Immature natural killer cell (primary cell): ENCODE data around the gene NINJ1. TPM values are rescaled to one million over a fixed set of nuclear protein-coding genes. Genes with fewer than 3 reads are reported as not detected.
A peak's percentile ranks its signal among the peaks of the same experiment; 100 is the strongest.

Experiments used
- DNase-seq, 3 donors: peaks; one replicate each; pipeline ENCODE4 v3.0.0; 2022; ENCODE audit warnings: mixed read lengths in 1 of 3
- H3K27ac Mint-ChIP-seq, 6 donors: one replicate each; pipeline ENCODE4 v1.8.0; 2020; ENCODE audit warnings: mixed read lengths in 6 of 6, mild to moderate bottlenecking in 5 of 6, inconsistent platforms in 4 of 6, moderate library complexity in 3 of 6
- H3K27me3 Mint-ChIP-seq, 3 donors: one replicate each; pipeline ENCODE4 v1.8.0; 2020 to 2021; ENCODE audit warnings: low read depth in 3 of 3, mild to moderate bottlenecking in 3 of 3, mixed read lengths in 3 of 3, moderate library complexity in 3 of 3, inconsistent platforms in 1 of 3
- H3K36me3 Mint-ChIP-seq, 3 donors: one replicate each; pipeline ENCODE4 v1.8.0; 2020; ENCODE audit warnings: mixed read lengths in 3 of 3, inconsistent platforms in 2 of 3, mild to moderate bottlenecking in 2 of 3
- H3K4me1 Mint-ChIP-seq, 2 donors: one replicate each; pipeline ENCODE4 v1.8.0; 2020; ENCODE audit warnings: inconsistent platforms in 2 of 2, mild to moderate bottlenecking in 2 of 2, mixed read lengths in 2 of 2, moderate library complexity in 1 of 2
- H3K4me3 Mint-ChIP-seq, 5 donors: one replicate each; pipeline ENCODE4 v1.8.0; 2020; ENCODE audit warnings: mild to moderate bottlenecking in 5 of 5, mixed read lengths in 5 of 5, inconsistent platforms in 3 of 5, moderate library complexity in 3 of 5
- H3K9me3 Mint-ChIP-seq, 6 donors: one replicate each; pipeline ENCODE4 v1.8.0; 2020; ENCODE audit warnings: mild to moderate bottlenecking in 6 of 6, mixed read lengths in 6 of 6, inconsistent platforms in 4 of 6, moderate library complexity in 3 of 6
- polyA plus RNA-seq, 3 donors: library from polyadenylated mRNA; unstranded; fragments of 300-500 nt; fragmentation: Illumina TruSeq; gene quantifications; one replicate each; pipeline ENCODE4 v1.2.3, GENCODE V29; 2021

The NINJ1 gene
- polyA plus RNA-seq, 3 donors from 2014 or later: 51.3 to 91.0 (median 54.0) TPM

- Mint-ChIP-seq H3K27ac (no peak overlapping the region), H3K4me3 (no peak overlapping the region), H3K36me3 (no peaks in the 10 kb centered on the region), H3K27me3 (peaks cover 2 to 7% (median 5%) of the 10 kb centered on the region in 3 donors), H3K4me1 (peaks cover 5 to 6% of the 10 kb centered on the region in 2 donors), H3K9me3 (no peaks in the 10 kb centered on the region)
- no peak for DNase-seq
Observed at GRCh38 chr9:93170571-93170970, 36.5 kb upstream of the NINJ1 start.

- Mint-ChIP-seq H3K4me1 (peaks cover 5 to 6% of the 10 kb centered on the region in 2 donors), H3K36me3 (no peaks in the 10 kb centered on the region), H3K27ac (no peak overlapping the region), H3K27me3 (peaks cover 2 to 7% (median 5%) of the 10 kb centered on the region in 3 donors), H3K9me3 (no peaks in the 10 kb centered on the region), H3K4me3 (no peak overlapping the region)
- DNase-seq: no peak
Observed at GRCh38 chr9:93169444-93169843, 35.4 kb upstream of the NINJ1 start.

GRCh38 chr9:93168581-93168980, 34.5 kb upstream of the NINJ1 start:
- no peak for DNase-seq
- H3K36me3 Mint-ChIP-seq: no peaks in the 10 kb centered on the region
- no peaks in the 10 kb centered on the region for H3K9me3 Mint-ChIP-seq
- H3K27ac Mint-ChIP-seq: no peak overlapping the region
- no peak overlapping the region for H3K4me3 Mint-ChIP-seq
- peaks cover 3 to 5% of the 10 kb centered on the region in 2 donors for H3K4me1 Mint-ChIP-seq
- peaks cover 0 to 5% (median 4%) of the 10 kb centered on the region in 3 donors for H3K27me3 Mint-ChIP-seq

DNA sequence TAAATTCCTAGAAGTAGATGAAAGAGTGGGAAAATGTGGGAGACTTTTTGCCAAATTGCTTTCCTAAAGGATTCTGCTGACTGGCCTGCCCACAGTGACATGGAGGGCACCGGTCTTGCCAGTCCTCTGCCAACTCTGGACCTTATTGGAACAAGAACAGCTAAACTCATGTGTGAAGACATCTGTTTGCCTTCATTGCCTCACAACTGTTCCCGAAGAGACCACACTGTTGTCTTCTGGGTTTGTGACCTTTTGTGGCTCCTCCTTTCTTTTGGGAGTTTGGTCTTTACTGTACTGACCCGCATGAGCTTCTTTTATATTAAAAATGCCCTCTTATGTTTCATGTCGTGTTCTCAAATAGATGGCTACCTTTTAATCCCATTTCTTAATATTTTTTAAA, 33.8 kb upstream of the NINJ1 start:
- Mint-ChIP-seq H3K27ac (no peak overlapping the region), H3K36me3 (no peaks in the 10 kb centered on the region)

DNA sequence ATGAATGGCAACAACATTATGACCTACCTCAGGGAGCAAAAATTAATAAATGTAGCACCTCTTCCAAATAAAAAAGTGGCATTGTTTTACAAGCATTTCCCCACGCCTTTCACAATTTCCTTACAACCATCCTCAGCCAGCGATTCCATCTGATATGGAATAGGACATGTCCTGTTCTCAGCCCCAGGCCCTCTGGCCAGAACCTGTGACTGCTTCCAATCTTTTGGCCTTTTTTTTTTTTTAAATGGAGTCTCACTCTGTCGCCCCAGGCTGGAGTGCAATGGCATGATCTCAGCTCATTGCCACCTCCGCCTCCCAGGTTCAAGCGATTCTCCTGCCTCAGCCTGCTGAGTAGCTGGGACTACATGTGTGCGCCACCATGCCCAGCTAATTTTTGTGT, 33.1 kb upstream of the NINJ1 start:
- no peak overlapping the region for H3K4me3 Mint-ChIP-seq
- no peaks in the 10 kb centered on the region for H3K9me3 Mint-ChIP-seq
- DNase-seq: no peak
- no peaks in the 10 kb centered on the region for H3K36me3 Mint-ChIP-seq
- H3K27ac Mint-ChIP-seq: no peak overlapping the region
- H3K27me3 Mint-ChIP-seq: peaks cover 0 to 2% (median 1%) of the 10 kb centered on the region in 3 donors
- H3K4me1 Mint-ChIP-seq: peaks cover 2 to 5% of the 10 kb centered on the region in 2 donors

More for the DNA sequence above, 33.8 kb upstream of the NINJ1 start:
- H3K27me3 Mint-ChIP-seq: peaks cover 0 to 5% (median 4%) of the 10 kb centered on the region in 3 donors
- no peak overlapping the region for H3K4me3 Mint-ChIP-seq
- peaks cover 2 to 5% of the 10 kb centered on the region in 2 donors for H3K4me1 Mint-ChIP-seq
- DNase-seq: no peak
- no peaks in the 10 kb centered on the region for H3K9me3 Mint-ChIP-seq

DNA sequence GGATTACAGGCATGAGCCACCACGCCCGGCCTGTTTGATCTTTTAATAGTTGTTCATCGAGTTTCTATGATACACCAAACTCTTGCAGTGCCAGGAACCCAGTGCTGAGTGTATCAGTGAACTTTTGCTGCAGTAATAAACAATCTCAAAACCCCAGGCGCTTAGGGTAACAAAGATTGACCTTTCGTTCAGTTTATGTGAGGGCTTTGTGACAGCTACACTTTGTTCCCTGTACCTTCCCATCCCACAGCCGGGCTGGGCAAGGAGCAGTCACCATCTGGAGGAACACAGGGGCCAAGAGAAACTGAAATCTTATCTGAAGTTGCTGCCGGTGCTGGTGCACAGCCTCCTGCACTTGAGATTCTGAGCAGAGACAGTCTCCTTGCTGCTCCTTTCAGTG, 32.6 kb upstream of the NINJ1 start:
- H3K27me3 Mint-ChIP-seq: peaks cover 0 to 2% (median 0%) of the 10 kb centered on the region in 3 donors
- no peaks in the 10 kb centered on the region for H3K36me3 Mint-ChIP-seq
- no peak for DNase-seq
- no peak overlapping the region for H3K27ac Mint-ChIP-seq
- no peak overlapping the region for H3K4me3 Mint-ChIP-seq
- H3K9me3 Mint-ChIP-seq: no peaks in the 10 kb centered on the region
- H3K4me1 Mint-ChIP-seq: peaks cover 2 to 5% of the 10 kb centered on the region in 2 donors

DNA sequence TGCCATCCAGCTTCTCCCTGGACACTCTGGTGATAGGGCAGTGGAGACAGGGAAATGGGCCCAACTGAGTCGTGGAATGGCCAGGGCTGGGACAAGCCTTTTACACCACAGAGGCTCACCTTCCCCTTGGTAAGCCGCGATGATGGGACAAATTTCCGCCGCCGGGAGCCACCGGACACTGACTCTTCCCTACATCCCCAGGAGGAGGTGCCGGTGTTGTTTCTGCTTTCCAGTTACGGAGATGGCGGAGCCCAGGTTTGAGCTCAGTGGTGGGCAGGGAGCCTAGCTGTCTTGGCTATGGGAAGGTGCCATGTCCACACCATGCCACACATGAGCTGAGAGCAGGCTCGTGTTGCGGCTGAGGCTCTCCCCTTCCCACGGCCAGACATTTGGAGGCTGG, 30.0 kb upstream of the NINJ1 start:
- no peaks in the 10 kb centered on the region for H3K36me3 Mint-ChIP-seq
- peaks cover 0 to 6% of the 10 kb centered on the region in 2 donors for H3K4me1 Mint-ChIP-seq
- no peak for DNase-seq
- H3K4me3 Mint-ChIP-seq: no peak overlapping the region
- no peak overlapping the region for H3K27ac Mint-ChIP-seq
- H3K27me3 Mint-ChIP-seq: peaks cover 0 to 2% (median 0%) of the 10 kb centered on the region in 3 donors
- no peaks in the 10 kb centered on the region for H3K9me3 Mint-ChIP-seq

GRCh38 chr9:93161786-93162562, 27.9 kb upstream of the NINJ1 start:
- Mint-ChIP-seq H3K9me3 (no peaks in the 10 kb centered on the region), H3K4me1 (peaks cover 0 to 6% of the 10 kb centered on the region in 2 donors), H3K36me3 (no peaks in the 10 kb centered on the region), H3K27me3 (peaks cover 0 to 2% (median 0%) of the 10 kb centered on the region in 3 donors), H3K27ac (no peak overlapping the region), H3K4me3 (no peak overlapping the region)
- no peak for DNase-seq

- Mint-ChIP-seq H3K36me3 (no peaks in the 10 kb centered on the region), H3K9me3 (no peaks in the 10 kb centered on the region), H3K27me3 (peaks cover 0 to 3% (median 0%) of the 10 kb centered on the region in 3 donors), H3K27ac (peak overlapping the region in 1 of 6 donors; percentile 64), H3K4me3 (no peak overlapping the region), H3K4me1 (peaks cover 0 to 6% of the 10 kb centered on the region in 2 donors)
- DNase-seq: peak; percentile 66 to 71 (median 71)
Observed at GRCh38 chr9:93159601-93160471, 25.8 kb upstream of the NINJ1 start.

DNA sequence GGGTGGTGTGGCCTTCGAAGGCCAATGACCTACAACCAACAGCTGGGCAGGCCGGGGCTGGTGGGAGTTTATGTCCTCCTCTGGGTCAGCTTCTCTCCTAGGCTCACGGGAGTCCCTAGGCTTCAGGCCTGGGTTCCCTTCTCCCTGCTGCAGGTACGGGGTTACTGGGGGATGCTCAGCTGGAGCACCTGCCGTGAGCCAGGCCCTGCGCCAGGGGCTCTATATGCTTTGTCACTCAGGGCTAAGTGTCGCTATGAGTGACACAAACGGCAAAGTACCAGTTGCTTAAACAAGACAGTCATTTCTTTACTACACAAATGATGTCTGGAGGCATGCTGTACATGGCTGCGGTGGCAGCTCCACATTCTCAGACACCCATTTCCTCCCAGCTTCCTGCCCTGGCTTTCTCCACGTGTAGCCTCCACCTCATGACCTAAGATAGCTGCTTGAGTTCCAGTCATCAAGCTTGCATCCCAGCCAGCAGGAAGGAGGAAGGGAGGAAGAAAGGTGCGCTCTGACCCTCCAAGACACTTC, 22.5 kb upstream of the NINJ1 start:
- Mint-ChIP-seq H3K36me3 (no peaks in the 10 kb centered on the region), H3K4me1 (peaks cover 0 to 6% of the 10 kb centered on the region in 2 donors), H3K9me3 (no peaks in the 10 kb centered on the region), H3K27me3 (peaks cover 0 to 3% (median 0%) of the 10 kb centered on the region in 3 donors), H3K27ac (no peak overlapping the region), H3K4me3 (no peak overlapping the region)
- DNase-seq: no peak

DNA sequence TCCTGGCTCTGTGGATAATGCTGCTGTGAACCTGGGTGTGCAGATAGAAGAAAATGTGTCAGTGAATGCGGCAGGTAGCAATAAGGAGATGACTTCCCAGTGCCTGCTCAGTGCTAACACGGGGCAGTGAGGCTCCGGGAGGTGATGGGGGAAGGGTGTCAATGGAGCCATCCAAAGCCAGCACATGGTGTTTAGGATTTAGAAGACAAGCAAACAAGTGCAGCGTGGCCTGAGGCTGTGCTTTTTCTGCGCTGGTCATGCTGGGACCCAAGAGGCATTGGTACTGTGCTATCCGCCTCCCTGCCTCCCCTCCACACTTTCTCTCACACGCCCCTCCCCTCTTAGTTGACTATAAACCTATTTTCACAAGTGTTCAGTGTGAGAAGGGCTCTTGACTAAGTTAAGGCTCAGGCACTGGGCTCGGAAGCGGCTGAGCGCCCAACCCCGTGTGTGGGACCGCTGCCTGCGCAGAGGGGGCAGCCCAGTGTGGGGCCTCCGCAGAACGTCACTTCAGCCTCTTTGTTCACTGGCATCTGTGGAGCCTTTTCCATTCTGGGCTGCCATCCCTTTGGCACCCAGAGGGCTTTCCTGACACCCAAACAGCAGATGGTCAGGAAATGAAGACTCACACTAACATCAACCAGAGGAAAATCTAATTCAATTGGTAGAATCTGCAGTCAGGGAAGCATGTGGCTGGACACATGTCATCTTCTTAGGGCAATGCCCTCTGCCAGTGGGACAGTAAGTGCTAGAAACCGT, 21.8 kb upstream of the NINJ1 start:
- no peaks in the 10 kb centered on the region for H3K9me3 Mint-ChIP-seq
- peaks cover 0 to 3% (median 0%) of the 10 kb centered on the region in 3 donors for H3K27me3 Mint-ChIP-seq
- H3K4me3 Mint-ChIP-seq: no peak overlapping the region
- no peak for DNase-seq
- peaks cover 0 to 6% of the 10 kb centered on the region in 2 donors for H3K4me1 Mint-ChIP-seq
- H3K36me3 Mint-ChIP-seq: no peaks in the 10 kb centered on the region
- H3K27ac Mint-ChIP-seq: no peak overlapping the region

- Mint-ChIP-seq H3K36me3 (no peaks in the 10 kb centered on the region), H3K4me3 (no peak overlapping the region), H3K27ac (no peak overlapping the region), H3K27me3 (peaks cover 0 to 4% (median 4%) of the 10 kb centered on the region in 3 donors), H3K4me1 (no peaks in the 10 kb centered on the region), H3K9me3 (no peaks in the 10 kb centered on the region)
- peak in 2 of 3 donors; percentile 19 to 20 for DNase-seq
Observed at GRCh38 chr9:93154293-93154903, 20.3 kb upstream of the NINJ1 start.
